Lower lobe of right lung (tissue), 2 donors: ENCODE results near the gene VSTM1. TPM values are rescaled to one million over a fixed set of nuclear protein-coding genes. Genes with fewer than 3 reads are reported as not detected.
A peak's percentile ranks its signal among the peaks of the same experiment; 100 is the strongest.
"Not testable (repeated sequence)": the region's sequence is repeated elsewhere in the genome, so short reads cannot be mapped to it uniquely, and the experiment has no call there.

ENCODE experiments used
- ATAC-seq, 2 donors: fragments of 200-7000 bp; cut with Tn5 transposase; one replicate each; pipeline ENCODE4 v1.9.1; 2020 to 2022; ENCODE audit warnings: mild to moderate bottlenecking in 2 of 2, moderate library complexity in 2 of 2
- DNase-seq: peaks from one replicate; pipeline ENCODE4 v3.0.0-alpha.2; 2020
- H3K27ac ChIP-seq: fragments of 200-600 bp; one replicate; pipeline ENCODE4 v1.8.0; 2022
- H3K27me3 ChIP-seq: fragments of 200-600 bp; one replicate; pipeline ENCODE4 v1.8.0; 2022; ENCODE audit warnings: low read depth
- H3K36me3 ChIP-seq: fragments of 200-600 bp; one replicate; pipeline ENCODE4 v1.8.0; 2022; ENCODE audit warnings: mild to moderate bottlenecking
- H3K4me1 ChIP-seq: fragments of 200-600 bp; one replicate; pipeline ENCODE4 v1.8.0; 2022
- H3K4me3 ChIP-seq: fragments of 200-600 bp; one replicate; pipeline ENCODE4 v1.8.0; 2022; ENCODE audit warnings: mild to moderate bottlenecking
- H3K9me3 ChIP-seq: fragments of 200-600 bp; one replicate; pipeline ENCODE4 v1.8.0; 2022
- CTCF ChIP-seq: fragments of 200-600 bp; IDR thresholded peaks from one replicate; pipeline ENCODE4 v1.8.0; 2022; ENCODE audit warnings: antibody characterized with exemption, mild to moderate bottlenecking
- intact Hi-C: fragments of 100-400 bp; cut with DNase I; formaldehyde crosslinking; loops from one replicate; pipeline ENCODE4 v1.11.0; 2022
- total RNA-seq: library from RNA; stranded (reverse); fragmentation: NEBNext Ultra II Directional; extraction: Animal tissue kit (Norgen Biotek cat#: 25700); gene quantifications from one replicate; pipeline ENCODE4 v1.2.1, GENCODE V29; 2021
- donor health status: DM: no; HTN: yes; CAD: no; lungs with severe emphysema.

The VSTM1 gene
- total RNA-seq, 1 donor from 2014 or later: 1.7 TPM

DNA sequence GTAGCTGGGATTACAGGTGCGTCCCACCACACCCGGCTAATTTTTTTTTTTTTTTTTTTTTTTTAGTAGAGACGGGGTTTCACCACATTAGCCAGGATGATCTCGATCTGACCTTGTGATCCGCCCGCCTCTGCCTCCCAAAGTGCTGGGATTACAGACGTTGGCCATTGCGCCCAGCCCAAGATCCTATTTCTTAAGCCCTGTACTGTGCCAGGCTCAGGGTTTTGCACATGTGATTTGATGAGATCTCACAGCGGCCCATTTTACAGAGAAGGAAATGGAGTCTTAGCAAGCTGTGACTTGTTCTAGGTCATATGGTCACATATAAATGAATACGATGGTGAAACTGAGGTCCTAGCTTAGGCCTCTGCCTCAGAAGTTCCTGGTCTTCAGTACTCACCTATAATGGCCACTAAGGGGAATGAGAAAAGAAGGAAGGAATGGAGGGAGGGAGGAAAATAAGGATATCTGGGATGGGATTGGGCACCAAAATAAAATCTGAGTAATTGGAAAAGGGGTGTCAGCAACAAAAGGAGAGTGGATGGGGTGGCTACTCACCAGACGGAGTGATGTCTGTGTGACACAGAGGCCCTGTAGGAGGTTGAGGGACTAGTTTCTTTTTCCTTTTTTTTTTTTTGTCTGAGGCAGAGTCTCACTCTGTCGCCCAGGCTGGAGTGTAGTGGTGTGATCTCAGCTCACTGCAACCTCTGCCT lies 35.6 kb upstream of the VSTM1 start:
- ATAC-seq (no peak), DNase-seq (no peak)
- Histone ChIP-seq H3K27me3 (peaks cover 15% of the 10 kb centered on the region), H3K27ac (no peak overlapping the region), H3K9me3 (no peaks in the 10 kb centered on the region), H3K4me1 (peaks cover 17% of the 10 kb centered on the region), H3K4me3 (peak overlapping the region; percentile 41), H3K36me3 (no peaks in the 10 kb centered on the region)
- no peak for TF ChIP-seq CTCF
- intact Hi-C loops: no loop called here

DNA sequence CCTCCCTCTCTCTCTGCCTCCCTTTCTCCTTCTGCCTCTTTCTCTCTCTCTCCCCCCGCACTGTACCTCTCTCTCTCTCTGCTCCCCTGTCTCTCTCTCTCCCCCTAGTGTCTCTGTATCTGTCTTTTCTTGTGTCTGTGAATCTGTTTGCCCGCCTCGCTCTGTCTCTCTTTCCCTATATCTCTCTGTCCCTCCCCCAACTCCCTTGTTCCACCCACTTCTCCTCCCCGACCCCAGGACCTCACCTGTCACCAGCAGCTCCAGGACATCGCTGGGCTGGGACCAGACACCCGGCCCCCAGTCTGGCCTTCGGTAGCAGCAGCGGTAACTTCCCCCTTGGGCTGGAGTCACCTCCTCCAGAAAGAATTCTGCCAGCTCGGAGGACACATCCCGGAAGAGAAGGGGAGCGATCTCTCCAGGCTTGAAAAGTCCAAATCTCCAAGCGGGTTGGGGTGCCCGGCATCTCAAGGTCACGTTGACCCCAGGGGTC lies 33.0 kb upstream of the VSTM1 start:
- H3K27ac ChIP-seq: no peak overlapping the region
- H3K9me3 ChIP-seq: no peaks in the 10 kb centered on the region
- no peak for DNase-seq
- H3K4me3 ChIP-seq: peak overlapping the region; percentile 31
- peak in 1 of 2 donors; percentile 22 for ATAC-seq
- intact Hi-C loops: no loop called here
- peaks cover 6% of the 10 kb centered on the region for H3K4me1 ChIP-seq
- H3K27me3 ChIP-seq: peaks cover 23% of the 10 kb centered on the region
- TF ChIP-seq CTCF: no peak
- H3K36me3 ChIP-seq: no peaks in the 10 kb centered on the region

- Histone ChIP-seq H3K27me3 (peaks cover 23% of the 10 kb centered on the region), H3K4me3 (peak overlapping the region; percentile 36)
- H3K36me3 ChIP-seq, H3K27ac ChIP-seq, intact Hi-C loops, H3K4me1 ChIP-seq, H3K9me3 ChIP-seq: not testable (repeated sequence)
- DNase-seq (peak; percentile 73), ATAC-seq (peak; percentile 69 to 78)
Measured at GRCh38 chr19:54095859-54096616, 32.3 kb upstream of the VSTM1 start.

DNA sequence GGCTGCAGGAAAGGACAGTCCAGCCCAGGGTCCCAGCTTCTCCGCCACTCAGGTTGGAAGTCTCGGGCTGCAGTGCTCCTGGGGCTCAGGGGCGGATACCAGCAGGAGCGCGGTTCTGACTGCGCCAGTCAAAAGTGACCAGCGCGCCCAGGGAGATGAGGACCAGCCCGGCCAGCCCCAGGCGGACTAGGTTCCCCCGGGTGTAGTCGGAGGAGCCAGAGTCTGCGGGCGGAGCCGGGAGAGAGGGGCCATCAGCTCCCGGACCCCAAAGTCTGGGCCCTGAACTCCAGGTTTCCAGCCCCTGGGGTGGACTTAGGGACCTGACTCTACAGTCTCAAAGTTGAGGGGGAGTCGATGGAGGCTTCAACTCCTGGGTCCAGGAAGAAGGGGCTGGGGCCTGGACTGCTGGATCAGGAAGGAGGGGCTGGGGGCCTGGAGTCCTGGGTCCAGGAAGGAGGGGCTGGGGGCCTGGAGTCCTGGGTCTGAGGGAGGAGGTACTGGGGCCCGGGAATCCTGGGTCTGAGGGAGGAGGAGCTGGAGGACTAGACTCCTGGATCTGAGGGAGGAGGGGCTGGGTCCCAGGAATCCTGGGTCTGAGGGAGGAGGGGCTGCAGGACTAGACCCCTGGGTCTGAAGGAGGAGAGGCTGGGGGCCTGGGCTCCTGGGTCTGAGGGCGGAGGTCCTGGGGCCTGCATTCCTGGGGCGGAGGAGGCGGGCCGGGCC lies 31.6 kb upstream of the VSTM1 start:
- H3K9me3 ChIP-seq: no peaks in the 10 kb centered on the region
- peak in 1 of 2 donors; percentile 12 for ATAC-seq

GRCh38 chr19:54094426-54095000 lies 30.8 kb upstream of the VSTM1 start:
- no peak overlapping the region for H3K4me3 ChIP-seq
- intact Hi-C loops: no loop called here

More for the DNA sequence above, 31.6 kb upstream of the VSTM1 start:
- intact Hi-C loops: no loop called here
- no peak for DNase-seq
- H3K27me3 ChIP-seq: peaks cover 24% of the 10 kb centered on the region
- no peaks in the 10 kb centered on the region for H3K36me3 ChIP-seq
- H3K4me1 ChIP-seq: peaks cover 6% of the 10 kb centered on the region
- H3K27ac ChIP-seq: no peak overlapping the region
- H3K4me3 ChIP-seq: peak overlapping the region; percentile 36
- TF ChIP-seq CTCF: no peak

More at GRCh38 chr19:54094426-54095000, 30.8 kb upstream of the VSTM1 start:
- Histone ChIP-seq H3K4me1 (peaks cover 6% of the 10 kb centered on the region), H3K36me3 (no peaks in the 10 kb centered on the region), H3K27ac (no peak overlapping the region), H3K27me3 (peaks cover 29% of the 10 kb centered on the region), H3K9me3 (no peaks in the 10 kb centered on the region)
- ATAC-seq: no peak
- DNase-seq: no peak
- no peak for TF ChIP-seq CTCF
